ENCODE measurements around the gene FARS2. TPM values are rescaled to one million over a fixed set of nuclear protein-coding genes. Genes with fewer than 3 reads are reported as not detected.

The FARS2 gene
- polyA plus RNA-seq, 1 donor (not counting 4 experiments of a cell fraction or from before 2014, with no cell fraction given) = 21.3 TPM

DNA sequence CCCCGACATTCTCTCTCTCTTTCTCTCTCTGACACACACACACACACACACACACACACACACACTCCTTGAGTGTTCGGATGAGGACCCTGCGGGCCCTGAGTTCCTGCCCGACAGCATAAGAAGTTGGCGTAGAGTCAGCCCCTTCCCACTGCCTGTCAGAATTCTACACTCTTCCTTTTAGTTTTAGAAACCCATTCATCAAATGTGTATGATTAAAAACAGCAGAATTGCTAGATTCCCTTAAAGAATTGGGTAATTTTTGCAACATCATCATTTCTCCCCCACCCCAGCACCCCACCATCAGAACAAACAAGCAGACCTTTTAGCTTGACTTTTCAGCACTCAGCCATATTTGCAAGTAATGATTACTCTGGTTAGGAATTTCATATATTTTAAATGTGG is 322.8 kb downstream of the FARS2 start:
- no peaks in the 10 kb centered on the region for H3K9me1 ChIP-seq (ENCODE audit: control insufficient read depth, extremely low read depth, insufficient read depth, low read length)
- FAIRE-seq (no peak), DNase-seq (ENCODE audit: low read depth, low spot score) (no peak)
- H3K9ac ChIP-seq (ENCODE audit: control insufficient read depth, extremely low read depth, insufficient read depth, low read length) = no peak overlapping the region
- H3K27ac ChIP-seq (ENCODE audit: control insufficient read depth, insufficient read depth, low read length) = no peak overlapping the region
- no peaks in the 10 kb centered on the region for H3K4me1 ChIP-seq (ENCODE audit: control insufficient read depth, extremely low read depth, insufficient read depth, low read length)
- no peaks in the 10 kb centered on the region for H4K20me1 ChIP-seq (ENCODE audit: control insufficient read depth, extremely low read depth, insufficient read depth, low read length)
- no peak for TF ChIP-seq EZH2 (IDR thresholded peaks at IDR 0.05; ENCODE audit: low read length)
- TF ChIP-seq CTCF (optimal IDR thresholded peaks at IDR 0.05 in 1 of 3, IDR thresholded peaks at IDR 0.05 in 1 of 3, conservative IDR thresholded peaks at IDR 0.05 in 1 of 3; ENCODE audit: extremely low read depth in 1 of 3, insufficient read depth in 2 of 3, low read length in 3 of 3) = no peak
- no peaks in the 10 kb centered on the region for H3K79me2 ChIP-seq (ENCODE audit: control insufficient read depth, insufficient read depth, low read length)
- no peak overlapping the region for H3K4me2 ChIP-seq (ENCODE audit: control insufficient read depth, extremely low read depth, insufficient read depth, low read depth, low read length)
- H3K36me3 ChIP-seq (ENCODE audit: control insufficient read depth in 2 of 2, extremely low read depth in 1 of 2, insufficient read depth in 2 of 2, low read length in 2 of 2) = no peaks in the 10 kb centered on the region
- dilution Hi-C loops (cut with MboI; ENCODE audit: extremely low pct_ligation_motif_present, low sequenced_read_pairs) = no loop called here
- H2AFZ ChIP-seq (ENCODE audit: control insufficient read depth, low read length) = no peak overlapping the region
- H3K27me3 ChIP-seq (ENCODE audit: control insufficient read depth, extremely low read depth, insufficient read depth, low read length) = no peaks in the 10 kb centered on the region
- no peaks in the 10 kb centered on the region for H3K9me3 ChIP-seq (ENCODE audit: control insufficient read depth, low read depth, low read length)
- no peak overlapping the region for H3K4me3 ChIP-seq (ENCODE audit: control insufficient read depth in 2 of 3, extremely low read depth in 1 of 3, insufficient read depth in 2 of 3, low read depth in 1 of 3, low read length in 3 of 3)

DNA sequence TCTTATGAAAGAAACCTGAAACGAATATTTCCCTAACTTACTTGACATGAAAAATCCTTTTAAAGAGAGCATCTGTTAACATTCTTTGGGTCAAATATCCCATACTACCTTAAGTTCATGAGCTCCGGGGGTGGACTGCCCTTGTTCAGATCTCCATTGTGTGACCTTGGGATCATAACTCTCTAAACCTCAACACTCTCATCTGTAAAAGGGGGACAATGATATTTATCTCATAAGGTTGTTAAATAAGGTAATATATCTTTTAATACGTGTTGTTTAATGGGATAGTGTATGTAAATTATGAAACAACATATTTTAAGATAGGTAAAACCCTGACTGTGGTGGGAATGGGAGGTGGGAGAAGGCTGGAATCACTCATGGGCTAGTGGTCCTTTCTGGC is 326.3 kb downstream of the FARS2 start:
- no peaks in the 10 kb centered on the region for H3K4me1 ChIP-seq (ENCODE audit: control insufficient read depth, extremely low read depth, insufficient read depth, low read length)
- no peak overlapping the region for H3K4me2 ChIP-seq (ENCODE audit: control insufficient read depth, extremely low read depth, insufficient read depth, low read depth, low read length)
- no peaks in the 10 kb centered on the region for H3K9me1 ChIP-seq (ENCODE audit: control insufficient read depth, extremely low read depth, insufficient read depth, low read length)
- TF ChIP-seq CTCF (optimal IDR thresholded peaks at IDR 0.05 in 1 of 3, IDR thresholded peaks at IDR 0.05 in 1 of 3, conservative IDR thresholded peaks at IDR 0.05 in 1 of 3; ENCODE audit: extremely low read depth in 1 of 3, insufficient read depth in 2 of 3, low read length in 3 of 3) = no peak
- no peak for TF ChIP-seq EZH2 (IDR thresholded peaks at IDR 0.05; ENCODE audit: low read length)
- H4K20me1 ChIP-seq (ENCODE audit: control insufficient read depth, extremely low read depth, insufficient read depth, low read length) = no peaks in the 10 kb centered on the region
- H3K79me2 ChIP-seq (ENCODE audit: control insufficient read depth, insufficient read depth, low read length) = no peaks in the 10 kb centered on the region
- no peak overlapping the region for H2AFZ ChIP-seq (ENCODE audit: control insufficient read depth, low read length)
- no peaks in the 10 kb centered on the region for H3K27me3 ChIP-seq (ENCODE audit: control insufficient read depth, extremely low read depth, insufficient read depth, low read length)
- DNase-seq (ENCODE audit: low read depth, low spot score) (no peak), FAIRE-seq (no peak)
- dilution Hi-C loops (cut with MboI; ENCODE audit: extremely low pct_ligation_motif_present, low sequenced_read_pairs) = no loop called here
- H3K27ac ChIP-seq (ENCODE audit: control insufficient read depth, insufficient read depth, low read length) = no peak overlapping the region
- H3K36me3 ChIP-seq (ENCODE audit: control insufficient read depth in 2 of 2, extremely low read depth in 1 of 2, insufficient read depth in 2 of 2, low read length in 2 of 2) = no peaks in the 10 kb centered on the region
- H3K4me3 ChIP-seq (ENCODE audit: control insufficient read depth in 2 of 3, extremely low read depth in 1 of 3, insufficient read depth in 2 of 3, low read depth in 1 of 3, low read length in 3 of 3) = no peak overlapping the region
- no peaks in the 10 kb centered on the region for H3K9me3 ChIP-seq (ENCODE audit: control insufficient read depth, low read depth, low read length)
- no peak overlapping the region for H3K9ac ChIP-seq (ENCODE audit: control insufficient read depth, extremely low read depth, insufficient read depth, low read length)
